GM21390 (cell line): ENCODE measurements around the gene MCF2L.

Experiments
- ATAC-seq: cut with Tn5 transposase; IDR thresholded peaks from one replicate; pipeline ENCODE4 v1.9.1; 2021; ENCODE audit not compliant: unreplicated experiment

MCF2L gene

GRCh38 chr13:112962911-112963625, 5.9 kb upstream of the MCF2L start:
- ATAC-seq = no peak

GRCh38 chr13:112963641-112964040, 5.4 kb upstream of the MCF2L start:
- ATAC-seq = no peak

GRCh38 chr13:112964971-112965492, 4.0 kb upstream of the MCF2L start:
- ATAC-seq = no peak

- no peak for ATAC-seq
These were observed 3.4 kb upstream of the MCF2L start for GRCh38 chr13:112965573-112966115.

- ATAC-seq = no peak
These were observed 2.2 kb upstream of the MCF2L start for GRCh38 chr13:112966776-112967175.

- ATAC-seq = no peak
These were observed 1.2 kb upstream of the MCF2L start for GRCh38 chr13:112967686-112968379.

- ATAC-seq = no peak
These were observed 569 bp upstream of the MCF2L start for GRCh38 chr13:112968380-112968909.

- no peak for ATAC-seq
These were observed 801 bp downstream of the MCF2L start for GRCh38 chr13:112969692-112970338.

GRCh38 chr13:112970552-112971287, 1.7 kb downstream of the MCF2L start:
- no peak for ATAC-seq

GRCh38 chr13:112971288-112971643, 2.3 kb downstream of the MCF2L start:
- no peak for ATAC-seq

GRCh38 chr13:112972258-112972657, 3.2 kb downstream of the MCF2L start:
- ATAC-seq = no peak

GRCh38 chr13:112972867-112973576, 4.0 kb downstream of the MCF2L start:
- ATAC-seq = no peak

- no peak for ATAC-seq
These were observed 4.5 kb downstream of the MCF2L start for GRCh38 chr13:112973577-112973951.

GRCh38 chr13:112974125-112974524, 5.1 kb downstream of the MCF2L start:
- no peak for ATAC-seq

- ATAC-seq = no peak
These were observed 5.7 kb downstream of the MCF2L start for GRCh38 chr13:112974671-112975070.

- ATAC-seq = no peak
These were observed 6.5 kb downstream of the MCF2L start for GRCh38 chr13:112975401-112975939.

- ATAC-seq = no peak
These were observed 7.5 kb downstream of the MCF2L start for GRCh38 chr13:112976526-112976925.

- no peak for ATAC-seq
These were observed 8.1 kb downstream of the MCF2L start for GRCh38 chr13:112977091-112977490.

- ATAC-seq = no peak
These were observed 8.5 kb downstream of the MCF2L start for GRCh38 chr13:112977525-112977924.
